GM12878 (cell line): ENCODE measurements around the gene CNN2. TPM values are rescaled to one million over a fixed set of nuclear protein-coding genes. Genes with fewer than 3 reads are reported as not detected.
A peak's percentile ranks its signal among the peaks of the same experiment; 100 is the strongest.

ENCODE experiments used
- ATAC-seq: fragments of 200-7000 bp; cut with Tn5 transposase; 3 replicates; pipeline ENCODE4 v1.9.1; 2020; ENCODE audit warnings: mild to moderate bottlenecking, moderate library complexity
- BruUV-seq: library from RNA; stranded (reverse); fragments of 400-500 nt; replicated peaks from 2 replicates; lab custom pipeline; 2021; lab: Mats Ljungman, UMichigan
- CTCF ChIA-PET: fragments of 300-600 bp; sonication (Branson Sonifier 250); formaldehyde crosslinking; extraction: SDS; loops from one replicate; lab custom pipeline; 2021; ENCODE audit warnings: inconsistent platforms; lab: Yijun Ruan, JAX
- POLR2A ChIA-PET: fragments of 350-600 bp; formaldehyde crosslinking; extraction: SDS; loops from one replicate; lab custom pipeline; 2021; ENCODE audit warnings: inconsistent platforms; lab: Charles Lee
- RAD21 ChIA-PET: fragments of 300-600 bp; sonication (Branson Sonifier 250); formaldehyde crosslinking; loops from one replicate; lab custom pipeline; 2023; ENCODE audit warnings: antibody characterized with exemption; ENCODE audit not compliant: unreplicated experiment; lab: Charles Lee
- SMC1A ChIA-PET: fragments of 300-600 bp; sonication (Branson Sonifier 250); formaldehyde crosslinking; loops from one replicate; lab custom pipeline; 2023; ENCODE audit not compliant: unreplicated experiment, uncharacterized antibody; lab: Charles Lee
- DNase-seq: peaks from one replicate; pipeline ENCODE4 v3.0.0-alpha.2; 2011; ENCODE audit warnings: low read depth, low spot score
- FAIRE-seq: peaks from 3 replicates; lab custom pipeline; 2011; peaks lifted over from hg19 to GRCh38; lab: Jason Lieb, UNC
- H2AFZ ChIP-seq: 2 replicates; pipeline ENCODE4 v1.6.0; 2011; ENCODE audit warnings: low read depth, low read length, control low read depth; ENCODE audit not compliant: control insufficient read depth
- H3K27ac ChIP-seq: 2 replicates; pipeline ENCODE4 v1.5.1; 2011; ENCODE audit warnings: control low read depth; ENCODE audit not compliant: control insufficient read depth, insufficient read depth
- H3K27me3 ChIP-seq, 2 experiments: replicated peaks in 1 of 2; 2 replicates each; pipeline versions ENCODE4 v1.6.0 to v1.6.1; 2011; ENCODE audit warnings: low read length in 1 of 2; ENCODE audit not compliant: control insufficient read depth in 2 of 2, insufficient read depth in 2 of 2
- H3K36me3 ChIP-seq, 2 experiments: 2 replicates each; pipeline ENCODE4 v1.5.1; 2011; ENCODE audit warnings: low read length in 1 of 2; ENCODE audit not compliant: control insufficient read depth in 2 of 2, insufficient read depth in 2 of 2
- H3K4me1 ChIP-seq: 2 replicates; pipeline ENCODE4 v1.6.1; 2011; ENCODE audit warnings: mild to moderate bottlenecking, low read length, moderate library complexity, mixed read lengths; ENCODE audit not compliant: control insufficient read depth, insufficient read depth
- H3K4me2 ChIP-seq: 2 replicates; pipeline ENCODE4 v1.6.0; 2011; ENCODE audit warnings: control low read depth; ENCODE audit not compliant: control insufficient read depth, insufficient read depth
- H3K4me3 ChIP-seq: fragments of 200-600 bp; sonication (generic); 2 replicates; pipeline ENCODE4 v1.5.1; 2016
- H3K79me2 ChIP-seq: 2 replicates; pipeline ENCODE4 v1.6.0; 2011; ENCODE audit warnings: low read length; ENCODE audit not compliant: control insufficient read depth, insufficient read depth
- H3K9ac ChIP-seq: 2 replicates; pipeline ENCODE4 v1.8.0; 2011; ENCODE audit warnings: low read length, control low read depth, mixed read lengths; ENCODE audit not compliant: control insufficient read depth, insufficient read depth
- H3K9me3 ChIP-seq: replicated peaks from 3 replicates; pipeline ENCODE4 v1.5.1; 2011; ENCODE audit warnings: mild to moderate bottlenecking, low read length; ENCODE audit not compliant: control insufficient read depth, insufficient read depth
- H4K20me1 ChIP-seq: 2 replicates; pipeline ENCODE4 v1.6.0; 2011; ENCODE audit not compliant: control insufficient read depth, insufficient read depth
- IRF3 ChIP-seq: fragments of 450-650 bp; IDR thresholded peaks from 2 replicates; pipeline ENCODE4 v1.6.1; 2014; ENCODE audit warnings: mild to moderate bottlenecking
- POLR2A ChIP-seq: IDR thresholded peaks from 2 replicates; pipeline ENCODE4 v1.6.1; 2011; ENCODE audit warnings: low read depth, mild to moderate bottlenecking, low read length
- TCF3 ChIP-seq: IDR thresholded peaks from 2 replicates; pipeline ENCODE4 v1.6.1; 2012; ENCODE audit warnings: low read depth, mild to moderate bottlenecking, low read length, borderline replicate concordance; ENCODE audit not compliant: insufficient read depth
- YBX1 ChIP-seq: fragments of 450-650 bp; IDR thresholded peaks from 2 replicates; pipeline ENCODE4 v1.6.1; 2016; ENCODE audit warnings: antibody characterized with exemption
- WGBS: methylation state at CpG from one replicate; pipeline ENCODE4 v1.1.6; 2016; ENCODE audit warnings: low lambda C conversion rate; ENCODE audit not compliant: insufficient replicate concordance, insufficient coverage; ENCODE audit errors: missing lambda C conversion rate; 5-methylcytosine and 5-hydroxymethylcytosine counted together
- in situ Hi-C: fragments of 300-500 bp; cut with MboI; formaldehyde crosslinking; loops from 9 replicates; pipeline ENCODE4 v1.14.3; 2018; ENCODE audit warnings: mixed read lengths
- intact Hi-C: fragments of 100-400 bp; cut with micrococcal nuclease; formaldehyde crosslinking; loops from one replicate; pipeline ENCODE4 v1.14.2; 2022; ENCODE audit not compliant: unreplicated experiment
- polyA plus RNA-seq, 11 experiments: library from polyadenylated mRNA; depleted of rRNA in 4 of 11; unstranded in 6 of 11; stranded (reverse) in 5 of 11; fragments of >200 nt; fragmentation: Nextera tagmentation in 4 of 11; fragmentation: Illumina TruSeq in 1 of 11; extraction: Ambion mirVana in 4 of 11; extraction: Trizol in 1 of 11; gene quantifications; 1 replicate in 1 of 11; 2 replicates in 10 of 11; pipeline versions ENCODE4 v1.2.1 to v1.2.3, GENCODE V29; 2011 to 2016; ENCODE audit warnings: inconsistent platforms in 2 of 11, missing spikeins in 2 of 11, low read depth in 1 of 11
- total RNA-seq, 4 experiments: library from RNA; depleted of rRNA in 3 of 4; stranded (reverse); fragments of >200 nt in 3 of 4; fragmentation: Illumina TruSeq in 1 of 4; extraction: Trizol in 1 of 4; gene quantifications; 2 replicates each; pipeline versions ENCODE4 v1.2.1 to v1.2.3, GENCODE V29; 2013 to 2021
- TF ChIP-seq, protein P1 (sequence below): IDR thresholded peaks from 2 replicates; pipeline ENCODE4 v1.6.1; 2011; ENCODE audit warnings: borderline replicate concordance, low read depth, mild to moderate bottlenecking, moderate library complexity, mixed read lengths, low read length; ENCODE audit not compliant: insufficient read depth; ENCODE audit errors: extremely low read length

The CNN2 gene
- total and polyA plus RNA-seq, 10 of the 15 experiments (the other 5 are each of a cell fraction or from before 2014, with no cell fraction given) = 34.7 to 311 (median 172) TPM

DNA sequence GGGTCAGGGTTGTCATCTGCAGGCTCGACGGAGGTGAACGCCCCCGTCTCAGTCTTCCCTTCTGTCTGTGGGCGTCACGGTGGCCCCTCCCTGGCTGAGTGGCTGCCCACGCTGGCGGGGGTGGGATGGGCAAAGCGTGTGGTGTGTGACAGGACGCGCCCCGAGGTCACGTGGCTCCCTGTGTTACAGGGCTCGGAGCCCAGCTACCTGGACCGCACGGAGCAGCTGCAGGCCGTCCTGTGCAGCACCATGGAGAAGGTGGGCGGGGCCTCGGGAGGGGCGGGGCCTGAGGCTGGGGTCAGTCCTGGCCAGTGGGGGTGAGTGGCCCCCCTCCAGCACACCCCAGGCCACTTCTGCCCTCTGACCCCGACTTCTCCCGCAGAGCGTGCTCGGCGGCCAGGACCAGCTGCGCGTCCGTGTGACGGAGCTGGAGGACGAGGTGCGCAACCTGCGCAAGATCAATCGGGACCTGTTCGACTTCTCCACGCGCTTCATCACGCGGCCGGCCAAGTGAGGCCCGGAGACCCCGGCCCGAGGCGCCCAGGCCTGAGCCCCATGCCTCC lies 32.5 kb upstream of the CNN2 start:
- in situ Hi-C loops (no loop called here), intact Hi-C loops (no loop called here)
- TF ChIP-seq POLR2A = peak; percentile 64
- no peak for TF ChIP-seq YBX1
- TF ChIP-seq IRF3 = no peak
- TF ChIP-seq, protein P1, sequence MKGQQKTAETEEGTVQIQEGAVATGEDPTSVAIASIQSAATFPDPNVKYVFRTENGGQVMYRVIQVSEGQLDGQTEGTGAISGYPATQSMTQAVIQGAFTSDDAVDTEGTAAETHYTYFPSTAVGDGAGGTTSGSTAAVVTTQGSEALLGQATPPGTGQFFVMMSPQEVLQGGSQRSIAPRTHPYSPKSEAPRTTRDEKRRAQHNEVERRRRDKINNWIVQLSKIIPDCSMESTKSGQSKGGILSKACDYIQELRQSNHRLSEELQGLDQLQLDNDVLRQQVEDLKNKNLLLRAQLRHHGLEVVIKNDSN = peak; percentile 32
- Histone ChIP-seq H4K20me1 (no peaks in the 10 kb centered on the region), H3K27me3 (no peaks in the 10 kb centered on the region), H2AFZ (no peak overlapping the region), H3K9ac (no peak overlapping the region), H3K79me2 (no peaks in the 10 kb centered on the region), H3K9me3 (no peaks in the 10 kb centered on the region), H3K4me3 (no peak overlapping the region), H3K36me3 (peaks cover 4 to 14% of the 10 kb centered on the region in 2 experiments; a peak in 3 of 4 replicates), H3K4me2 (no peak overlapping the region), H3K27ac (no peak overlapping the region), H3K4me1 (no peaks in the 10 kb centered on the region; the same call in 1 of the 2 replicates)
- ChIA-PET RAD21 (no interaction called here), POLR2A (no interaction called here), CTCF (no interaction called here), SMC1A (no interaction called here)
- FAIRE-seq (no peak), DNase-seq (no peak), ATAC-seq (no peak)
- no TSS peak for BruUV-seq
- WGBS = 92% methylated on average over 39 of the region's 43 CpGs

DNA sequence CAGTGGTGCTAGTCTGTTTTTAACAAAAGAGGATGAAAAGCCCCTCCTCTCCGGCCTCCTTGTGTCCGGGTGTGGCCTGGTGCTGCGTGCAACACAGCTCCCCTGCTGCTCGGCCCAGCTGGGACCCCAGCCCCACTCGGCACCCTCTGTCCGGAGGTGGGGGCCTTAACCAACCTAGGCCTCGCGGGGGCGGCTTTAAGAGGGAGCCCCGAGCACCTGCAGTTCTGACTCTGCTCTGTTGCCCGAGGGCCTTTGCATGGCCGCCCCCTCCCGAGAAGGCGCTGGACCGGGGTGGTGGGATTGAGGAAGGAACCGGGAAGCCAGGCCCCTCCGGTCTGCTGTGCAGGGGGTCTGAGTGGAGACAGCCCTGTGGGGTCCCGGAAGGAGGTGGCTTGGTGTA lies 31.9 kb upstream of the CNN2 start:
- Histone ChIP-seq H3K9ac (no peak overlapping the region), H2AFZ (no peak overlapping the region), H3K4me3 (no peak overlapping the region), H3K36me3 (peaks cover 4 to 12% of the 10 kb centered on the region in 2 experiments; a peak in 3 of 4 replicates), H3K4me1 (no peaks in the 10 kb centered on the region; the same call in 1 of the 2 replicates), H3K79me2 (no peaks in the 10 kb centered on the region), H3K9me3 (no peaks in the 10 kb centered on the region), H3K27me3 (no peaks in the 10 kb centered on the region), H3K27ac (no peak overlapping the region), H4K20me1 (no peaks in the 10 kb centered on the region), H3K4me2 (no peak overlapping the region)
- DNase-seq (no peak), FAIRE-seq (no peak), ATAC-seq (no peak)
- in situ Hi-C loops = no loop called here
- TF ChIP-seq TCF3 = no peak
- CTCF ChIA-PET = no interaction called here
- POLR2A ChIA-PET = no interaction called here
- RAD21 ChIA-PET = no interaction called here
- intact Hi-C loops = no loop called here
- no TSS peak for BruUV-seq
- SMC1A ChIA-PET = no interaction called here
- 93% methylated on average over 18 of the region's 18 CpGs for WGBS
